ENCODE data around the gene ZFY.
"Not testable (repeated sequence)": the region's sequence is repeated elsewhere in the genome, so short reads cannot be mapped to it uniquely, and the experiment has no call there.

The ZFY gene

GRCh38 chrY:3003846-3004245 lies 68.7 kb downstream of the ZFY start:
- H3K36me3 ChIP-seq, result no peaks in the 10 kb centered on the region
- TF ChIP-seq CTCF (IDR thresholded peaks at IDR 0.05; ENCODE audit: low read depth, low read length), result no peak
- H3K4me3 ChIP-seq (ENCODE audit: low read depth, low read length), result no peak overlapping the region
- no peak for DNase-seq
- H3K27ac ChIP-seq, result no peak overlapping the region
- H3K9me3 ChIP-seq (ENCODE audit: severe bottlenecking), result no peaks in the 10 kb centered on the region
- H3K27me3 ChIP-seq (ENCODE audit: insufficient read depth, low read depth, severe bottlenecking), result no peaks in the 10 kb centered on the region

DNA sequence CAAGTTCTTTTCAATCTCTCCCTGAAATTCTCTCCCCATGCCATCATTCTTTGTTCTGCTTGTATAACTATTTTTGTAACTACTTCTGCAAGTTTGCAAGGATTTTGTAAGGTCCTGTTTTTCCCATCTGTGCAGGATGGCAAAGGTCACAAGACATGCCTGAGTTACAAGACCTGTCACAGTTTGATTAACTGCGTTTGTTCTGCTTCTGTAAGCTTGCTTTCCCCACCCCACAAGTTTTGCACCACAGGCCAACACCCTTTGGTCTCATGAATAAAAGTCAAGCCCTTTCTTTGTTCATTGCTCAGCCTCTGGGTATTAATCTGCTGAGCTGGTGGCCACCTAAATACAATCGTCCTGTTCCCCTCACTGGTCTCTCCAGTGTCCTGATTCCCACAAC lies 70.8 kb downstream of the ZFY start:
- not testable (repeated sequence) for H3K27me3 ChIP-seq (ENCODE audit: insufficient read depth, low read depth, severe bottlenecking); H3K4me3 ChIP-seq (ENCODE audit: low read depth, low read length); H3K36me3 ChIP-seq; H3K27ac ChIP-seq; H3K9me3 ChIP-seq (ENCODE audit: severe bottlenecking); DNase-seq

GRCh38 chrY:3007967-3008366 lies 72.8 kb downstream of the ZFY start:
- no peak for TF ChIP-seq CTCF (IDR thresholded peaks at IDR 0.05; ENCODE audit: low read depth, low read length)
- Histone ChIP-seq H3K27me3 (ENCODE audit: insufficient read depth, low read depth, severe bottlenecking) (no peaks in the 10 kb centered on the region), H3K36me3 (no peaks in the 10 kb centered on the region), H3K27ac (no peak overlapping the region), H3K4me3 (ENCODE audit: low read depth, low read length) (no peak overlapping the region), H3K9me3 (ENCODE audit: severe bottlenecking) (no peaks in the 10 kb centered on the region)
- no peak for DNase-seq

DNA sequence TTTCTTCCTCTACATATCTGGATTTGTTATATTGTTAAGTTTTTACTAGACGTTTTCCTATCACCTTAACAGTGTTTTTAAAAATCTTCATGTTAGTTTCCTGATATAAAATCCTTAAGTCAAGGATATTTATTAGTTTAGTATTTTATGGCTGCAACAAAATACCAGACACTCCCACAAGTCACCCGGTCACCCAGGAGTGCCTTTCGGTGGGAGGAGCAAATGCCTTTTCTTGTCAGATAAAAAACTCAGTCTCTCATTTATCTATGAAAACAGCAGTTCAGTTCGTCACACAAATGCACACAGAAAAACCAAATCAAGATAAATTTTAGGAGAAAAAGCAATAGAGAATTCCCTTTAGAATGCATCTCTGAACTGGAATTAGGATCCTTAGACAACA lies 77.0 kb downstream of the ZFY start:
- Histone ChIP-seq H3K27me3 (ENCODE audit: insufficient read depth, low read depth, severe bottlenecking) (no peaks in the 10 kb centered on the region), H3K9me3 (ENCODE audit: severe bottlenecking) (no peaks in the 10 kb centered on the region), H3K4me3 (ENCODE audit: low read depth, low read length) (no peak overlapping the region), H3K36me3 (no peaks in the 10 kb centered on the region), H3K27ac (no peak overlapping the region)
- no peak for DNase-seq
- no peak for TF ChIP-seq CTCF (IDR thresholded peaks at IDR 0.05; ENCODE audit: low read depth, low read length)

GRCh38 chrY:3016594-3016993 lies 81.4 kb downstream of the ZFY start:
- no peak for TF ChIP-seq CTCF (IDR thresholded peaks at IDR 0.05; ENCODE audit: low read depth, low read length)
- Histone ChIP-seq H3K36me3 (no peaks in the 10 kb centered on the region), H3K9me3 (ENCODE audit: severe bottlenecking) (no peaks in the 10 kb centered on the region), H3K27ac (no peak overlapping the region), H3K4me3 (ENCODE audit: low read depth, low read length) (no peak overlapping the region), H3K27me3 (ENCODE audit: insufficient read depth, low read depth, severe bottlenecking) (no peaks in the 10 kb centered on the region)
- DNase-seq, result no peak

DNA sequence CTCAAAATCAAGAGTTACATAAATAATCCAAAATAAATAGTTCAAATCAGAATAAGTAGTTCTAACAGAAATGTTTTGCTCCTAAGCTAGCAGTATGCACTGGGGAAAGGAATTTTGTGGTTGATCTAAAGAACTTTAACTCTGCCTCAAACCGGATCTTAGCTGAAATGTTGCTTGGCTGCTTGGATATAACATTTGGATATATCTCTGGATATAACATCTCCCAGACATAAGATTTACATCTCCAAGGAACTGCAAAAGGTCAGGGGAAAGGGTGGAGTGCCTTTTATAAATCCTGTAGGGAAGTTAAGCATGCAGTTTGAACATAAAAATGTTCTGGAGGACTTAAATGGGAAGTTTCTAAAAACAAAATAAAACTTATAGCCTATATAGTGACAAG lies 83.4 kb downstream of the ZFY start:
- Histone ChIP-seq H3K9me3 (ENCODE audit: severe bottlenecking) (no peaks in the 10 kb centered on the region), H3K4me3 (ENCODE audit: low read depth, low read length) (no peak overlapping the region), H3K27me3 (ENCODE audit: insufficient read depth, low read depth, severe bottlenecking) (no peaks in the 10 kb centered on the region), H3K27ac (no peak overlapping the region), H3K36me3 (no peaks in the 10 kb centered on the region)
- DNase-seq, result no peak
- TF ChIP-seq CTCF (IDR thresholded peaks at IDR 0.05; ENCODE audit: low read depth, low read length), result no peak

All from WERI-Rb-1 (cell line).